Endothelial cell of umbilical vein (primary cell): ENCODE data around the gene HOXA13. TPM values are rescaled to one million over a fixed set of nuclear protein-coding genes. Genes with fewer than 3 reads are reported as not detected.
A peak's percentile ranks its signal among the peaks of the same experiment; 100 is the strongest.

Experiments
- BruUV-seq: library from RNA; stranded (reverse); fragments of 400-500 nt; replicated peaks from 2 replicates; lab custom pipeline; 2021; lab: Mats Ljungman, UMichigan
- CTCF ChIA-PET: fragments of 300-600, 350-600 bp; sonication (Branson Sonifier 250); formaldehyde crosslinking; loops from one replicate; lab custom pipeline; 2021; ENCODE audit warnings: antibody characterized with exemption, inconsistent platforms; lab: Charles Lee
- POLR2A ChIA-PET: fragments of 300-600, 350-600 bp; sonication (Branson Sonifier 250); formaldehyde crosslinking; loops from one replicate; lab custom pipeline; 2021; ENCODE audit warnings: antibody characterized with exemption, inconsistent platforms; lab: Charles Lee
- DNase-seq: peaks from one replicate; pipeline ENCODE4 v3.0.0-alpha.2; 2011; ENCODE audit warnings: low read depth, low spot score
- FAIRE-seq: peaks from 2 replicates; lab custom pipeline; 2011; peaks lifted over from hg19 to GRCh38; lab: Jason Lieb, UNC
- H2AFZ ChIP-seq: 2 replicates; pipeline ENCODE4 v1.6.0; 2012; ENCODE audit warnings: low read depth, low read length, control low read depth, inconsistent platforms
- H3K27ac ChIP-seq: 2 replicates; pipeline ENCODE4 v1.5.1; 2011; ENCODE audit warnings: low read depth, mild to moderate bottlenecking, control low read depth, low read length, moderate library complexity; ENCODE audit not compliant: insufficient read depth
- H3K27me3 ChIP-seq, 2 experiments: 2 replicates each; pipeline versions ENCODE4 v1.6.0 to v1.6.1; 2011; ENCODE audit warnings: low read length in 2 of 2, mixed read lengths in 1 of 2; ENCODE audit not compliant: control insufficient read depth in 2 of 2, insufficient read depth in 2 of 2
- H3K36me3 ChIP-seq, 2 experiments: 2 replicates in 1 of 2; 3 replicates in 1 of 2; pipeline ENCODE4 v1.5.1; 2011; ENCODE audit warnings: low read length in 2 of 2, mild to moderate bottlenecking in 1 of 2, moderate library complexity in 1 of 2; ENCODE audit not compliant: control insufficient read depth in 2 of 2, insufficient read depth in 2 of 2; ENCODE audit errors: extremely low read depth in 1 of 2
- H3K4me1 ChIP-seq: 3 replicates; pipeline ENCODE4 v1.5.1; 2011; ENCODE audit warnings: mild to moderate bottlenecking, low read length; ENCODE audit not compliant: control insufficient read depth, insufficient read depth; ENCODE audit errors: extremely low read depth
- H3K4me2 ChIP-seq: 2 replicates; pipeline ENCODE4 v1.6.1; 2011; ENCODE audit warnings: low read length, control low read depth, mixed read lengths; ENCODE audit not compliant: insufficient read depth
- H3K4me3 ChIP-seq, 3 experiments: fragments of 200-600 bp in 1 of 3; sonication (generic), shearing (Covaris generic) in 1 of 3; replicated peaks in 1 of 3; 2 replicates each; pipeline ENCODE4 v1.5.1; 2011 to 2016; ENCODE audit warnings: control low read depth in 3 of 3, low read length in 3 of 3, mild to moderate bottlenecking in 2 of 3, inconsistent platforms in 1 of 3, low read depth in 1 of 3, moderate library complexity in 1 of 3; ENCODE audit not compliant: insufficient read depth in 1 of 3
- H3K79me2 ChIP-seq: 2 replicates; pipeline ENCODE4 v1.6.0; 2012; ENCODE audit warnings: low read length, inconsistent platforms; ENCODE audit not compliant: control insufficient read depth, insufficient read depth
- H3K9ac ChIP-seq: replicated peaks from 2 replicates; pipeline ENCODE3; 2011; ENCODE audit warnings: low read length, control low read depth; ENCODE audit not compliant: insufficient read depth; ENCODE audit errors: extremely low read depth
- H3K9me1 ChIP-seq: replicated peaks from 3 replicates; pipeline ENCODE4 v1.6.0; 2011; ENCODE audit warnings: mild to moderate bottlenecking, low read length; ENCODE audit not compliant: control insufficient read depth, insufficient read depth; ENCODE audit errors: extremely low read depth
- H3K9me3 ChIP-seq: replicated peaks from 2 replicates; pipeline ENCODE4 v1.5.1; 2012; ENCODE audit warnings: low read length, inconsistent platforms; ENCODE audit not compliant: control insufficient read depth, insufficient read depth
- H4K20me1 ChIP-seq: replicated peaks from 2 replicates; pipeline ENCODE3; 2011; ENCODE audit warnings: mild to moderate bottlenecking, low read length; ENCODE audit not compliant: control insufficient read depth, insufficient read depth; ENCODE audit errors: extremely low read depth
- CTCF ChIP-seq, 2 donors: IDR thresholded peaks; 1 replicate in 1 of 2; 2 replicates in 1 of 2; pipeline ENCODE4 v1.5.1; 2011; ENCODE audit warnings: low read length in 2 of 2, mild to moderate bottlenecking in 2 of 2, moderate library complexity in 2 of 2, control low read depth in 1 of 2, inconsistent platforms in 1 of 2, low read depth in 1 of 2; ENCODE audit not compliant: insufficient read depth in 1 of 2; ENCODE audit errors: extremely low read depth in 1 of 2
- EZH2 ChIP-seq: IDR thresholded peaks from 2 replicates; pipeline ENCODE4 v1.6.1; 2012; ENCODE audit warnings: borderline replicate concordance, low read depth, mild to moderate bottlenecking, moderate library complexity, low read length, inconsistent platforms; ENCODE audit not compliant: severe bottlenecking
- FOS ChIP-seq: IDR thresholded peaks from 2 replicates; pipeline ENCODE4 v1.6.1; 2011; ENCODE audit warnings: mild to moderate bottlenecking, low read length, moderate library complexity, borderline replicate concordance; ENCODE audit not compliant: insufficient read depth
- dilution Hi-C: fragments of 300-500 bp; cut with MboI; formaldehyde crosslinking; loops from one replicate; pipeline ENCODE4 v1.15.0; 2019; ENCODE audit warnings: low sequenced_read_pairs; ENCODE audit not compliant: extremely low pct_ligation_motif_present
- intact Hi-C: fragments of 100-400 bp; cut with micrococcal nuclease; formaldehyde crosslinking; loops from one replicate; pipeline ENCODE4 v1.10.0; 2022
- polyA plus RNA-seq, 4 experiments: library from polyadenylated mRNA; depleted of rRNA in 3 of 4; stranded (reverse) in 3 of 4; unstranded in 1 of 4; fragments of >200 nt; gene quantifications; 2 replicates each; pipeline versions ENCODE4 v1.2.1 to v1.2.3, GENCODE V29; 2011 to 2012; ENCODE audit warnings: missing spikeins in 1 of 4
- total RNA-seq: library from RNA; stranded (reverse); gene quantifications from 2 replicates; pipeline ENCODE4 v1.2.3, GENCODE V29; 2021

Gene HOXA13
- total and polyA plus RNA-seq, 2 donors (not counting 3 experiments of a cell fraction or from before 2014, with no cell fraction given): 0.22 TPM; not detected in 1

DNA sequence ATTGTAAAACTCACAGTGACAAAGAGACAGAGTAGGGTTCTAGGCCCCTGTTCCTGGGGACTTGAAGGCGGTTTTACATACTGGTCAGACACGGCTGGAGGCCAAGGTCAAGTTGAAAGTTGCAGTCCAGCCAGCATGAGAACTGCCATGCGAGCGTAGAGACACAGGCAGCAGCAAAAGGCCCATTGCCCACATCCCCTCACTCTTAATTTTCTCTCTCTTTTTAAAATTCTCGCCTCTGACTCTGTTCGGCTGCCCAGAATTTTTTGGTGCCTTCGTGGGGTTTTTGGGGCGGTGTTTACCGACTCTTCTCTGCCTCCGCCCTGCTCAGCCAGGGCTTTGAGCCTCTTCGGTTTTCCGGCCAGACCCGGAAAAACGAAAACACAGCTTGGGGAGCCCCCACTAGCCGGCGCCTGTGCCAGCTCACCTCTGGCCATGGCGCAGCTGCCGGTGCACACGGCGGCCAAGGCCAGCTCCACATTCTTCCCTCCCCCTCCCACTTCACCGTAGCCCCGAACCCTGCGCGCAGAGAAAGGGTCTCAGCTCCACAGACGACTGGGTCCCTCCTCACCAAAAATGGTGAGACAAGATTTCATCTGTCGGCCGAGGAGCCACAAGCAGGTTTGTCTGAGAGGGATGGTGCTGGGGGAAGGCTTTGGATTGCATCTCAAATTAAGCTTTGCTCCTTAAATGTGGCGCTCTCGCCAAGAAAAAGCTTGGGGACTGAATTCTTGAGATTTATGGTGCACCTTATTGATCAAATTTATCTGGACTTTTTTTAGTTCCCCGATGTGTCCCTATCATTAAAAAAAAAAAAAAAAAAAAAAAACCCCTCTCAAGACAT lies 2.3 kb upstream of the HOXA13 start:
- Histone ChIP-seq H3K27ac (no peak overlapping the region), H3K79me2 (no peaks in the 10 kb centered on the region), H3K9ac (no peak overlapping the region), H3K4me2 (no peak overlapping the region), H3K27me3 (peaks cover 84 to 94% of the 10 kb centered on the region in 2 experiments), H3K4me1 (peaks cover 26% of the 10 kb centered on the region), H3K4me3 (no peak overlapping the region), H4K20me1 (no peaks in the 10 kb centered on the region), H2AFZ (no peak overlapping the region), H3K9me1 (no peaks in the 10 kb centered on the region), H3K9me3 (no peaks in the 10 kb centered on the region), H3K36me3 (no peaks in the 10 kb centered on the region)
- dilution Hi-C loops: no loop called here
- intact Hi-C loops: no loop called here
- ChIA-PET POLR2A (no interaction called here), CTCF (interaction anchor here (0.9 to 1.7 kb wide), 7 partner anchors 9 to 891 kb away, joined by 3 to 4 read pairs (median 3); no protein-coding TSS in a partner anchor)
- FAIRE-seq: no peak
- no peak for DNase-seq
- BruUV-seq: no TSS peak
- TF ChIP-seq FOS (no peak), EZH2 (peak; percentile 2)

GRCh38 chr7:27201580-27202017 lies 1.7 kb upstream of the HOXA13 start:
- H3K9ac ChIP-seq: no peak overlapping the region
- dilution Hi-C loops: no loop called here
- H3K79me2 ChIP-seq: no peaks in the 10 kb centered on the region
- intact Hi-C loops: loop anchor here (2.0 kb wide), 1 partner anchor 37 kb away; no protein-coding TSS in a partner anchor
- H3K4me1 ChIP-seq: peaks cover 26% of the 10 kb centered on the region
- no peak overlapping the region for H3K4me3 ChIP-seq
- H4K20me1 ChIP-seq: no peaks in the 10 kb centered on the region
- H3K9me1 ChIP-seq: no peaks in the 10 kb centered on the region
- FAIRE-seq (no peak), DNase-seq (no peak)
- no peak for TF ChIP-seq CTCF (IDR thresholded peaks at IDR 0.05; ENCODE audit: extremely low read depth in 1 of 2, insufficient read depth in 1 of 2, low read depth in 1 of 2, low read length in 2 of 2)
- no peaks in the 10 kb centered on the region for H3K36me3 ChIP-seq
- H3K4me2 ChIP-seq: no peak overlapping the region
- CTCF ChIA-PET: interaction anchor here (0.8 to 2.4 kb wide), 4 partner anchors 9 to 892 kb away, joined by 3 to 6 read pairs (median 4); no protein-coding TSS in a partner anchor
- no peaks in the 10 kb centered on the region for H3K9me3 ChIP-seq
- no peak overlapping the region for H3K27ac ChIP-seq
- peaks cover 80 to 94% of the 10 kb centered on the region in 2 experiments for H3K27me3 ChIP-seq
- BruUV-seq: no TSS peak
- H2AFZ ChIP-seq: no peak overlapping the region
- POLR2A ChIA-PET: no interaction called here
